Measurements from ENCODE around the gene GYS2.

- no peak for TF ChIP-seq CTCF (conservative IDR thresholded peaks at IDR 0.05 in 1 of 2, IDR thresholded peaks at IDR 0.05 in 1 of 2; ENCODE audit: low read depth in 1 of 2, low read length in 2 of 2)
- no peak for TF ChIP-seq EZH2 (IDR thresholded peaks at IDR 0.05; ENCODE audit: low read length, missing control alignments)
These were observed 38.3 kb downstream of the GYS2 start for GRCh38 chr12:21566223-21566906.
